Measurements from ENCODE around the gene ARPC4.

The ARPC4 gene

DNA sequence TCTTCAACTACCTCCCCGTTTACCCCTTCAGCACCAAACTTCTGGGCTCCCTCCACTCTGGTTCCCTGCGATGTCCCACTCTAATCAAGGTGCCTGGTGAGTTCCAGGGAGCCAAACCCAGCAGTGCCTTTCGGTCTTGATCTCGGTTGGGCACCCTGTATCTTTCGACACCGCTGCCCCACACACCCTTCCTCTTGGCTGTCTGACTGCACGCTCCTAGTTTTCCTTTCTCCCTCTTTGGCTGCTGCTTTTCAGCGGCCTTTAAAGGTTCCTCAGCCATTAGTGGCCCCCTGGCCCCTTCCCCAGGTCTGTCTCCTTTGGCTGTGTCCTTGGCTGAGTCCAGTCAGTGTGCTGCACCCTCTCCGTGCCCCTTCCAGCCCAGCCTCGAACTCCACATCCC lies 18.0 kb downstream of the ARPC4 start:
- TF ChIP-seq Cebpa-rat (IDR thresholded peaks at IDR 0.05), result no peak
- H3K9me3 ChIP-seq, result no peaks in the 10 kb centered on the region
- H3K4me3 ChIP-seq, result peak overlapping the region; percentile 81; the same call in 1 of the 2 replicates
- H3K4me2 ChIP-seq, result peak overlapping the region; percentile 87
- H3K36me3 ChIP-seq, result peaks cover 43% of the 10 kb centered on the region
- H3K9ac ChIP-seq, result peak overlapping the region; percentile 86
- H3K27ac ChIP-seq, result no peak overlapping the region
- no peaks in the 10 kb centered on the region for H3K27me3 ChIP-seq
- peaks cover 10% of the 10 kb centered on the region; the same call in 1 of the 2 replicates for H4K20me1 ChIP-seq
- peaks cover 31% of the 10 kb centered on the region for H3K4me1 ChIP-seq

DNA sequence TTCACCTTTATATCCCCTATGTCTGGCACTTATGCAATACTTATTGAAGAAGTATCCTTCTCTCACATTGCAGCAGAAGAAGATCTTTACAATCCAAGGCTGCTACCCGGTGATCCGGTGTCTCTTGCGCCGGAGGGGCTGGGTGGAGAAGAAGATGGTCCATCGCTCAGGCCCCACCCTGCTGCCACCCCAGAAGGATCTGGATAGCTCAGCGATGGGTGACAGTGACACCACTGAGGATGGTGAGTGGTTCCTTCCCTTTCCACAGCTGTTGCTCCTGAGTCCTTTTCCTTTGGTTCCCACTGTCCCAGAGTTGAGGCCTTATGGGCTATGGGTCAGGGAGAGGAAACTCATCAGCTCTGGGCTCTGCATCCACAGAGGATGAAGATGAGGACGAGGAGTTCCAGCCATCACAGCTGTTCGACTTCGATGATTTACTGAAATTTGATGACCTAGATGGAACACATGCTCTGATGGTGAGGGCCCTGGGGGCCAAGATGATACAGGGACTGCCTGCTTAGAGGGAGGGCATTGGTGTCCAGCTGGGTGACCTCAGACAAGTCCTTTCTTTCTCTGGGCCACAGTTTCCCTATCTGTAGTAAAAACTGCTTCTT lies 20.1 kb downstream of the ARPC4 start:
- H3K27ac ChIP-seq, result no peak overlapping the region
- H3K27me3 ChIP-seq, result no peaks in the 10 kb centered on the region
- H3K36me3 ChIP-seq, result peaks cover 26% of the 10 kb centered on the region
- no peak overlapping the region for H3K4me2 ChIP-seq
- no peak overlapping the region for H3K9ac ChIP-seq
- no peak for TF ChIP-seq Cebpa-rat (IDR thresholded peaks at IDR 0.05)
- H3K4me1 ChIP-seq, result peaks cover 26% of the 10 kb centered on the region
- no peaks in the 10 kb centered on the region for H4K20me1 ChIP-seq
- no peaks in the 10 kb centered on the region for H3K9me3 ChIP-seq
- no peak overlapping the region for H3K4me3 ChIP-seq

- H3K9ac ChIP-seq, result no peak overlapping the region
- H3K4me2 ChIP-seq, result no peak overlapping the region
- no peak for TF ChIP-seq Cebpa-rat (IDR thresholded peaks at IDR 0.05)
- H4K20me1 ChIP-seq, result no peaks in the 10 kb centered on the region
- H3K4me3 ChIP-seq, result no peak overlapping the region
- peaks cover 26% of the 10 kb centered on the region for H3K36me3 ChIP-seq
- H3K9me3 ChIP-seq, result no peaks in the 10 kb centered on the region
- H3K4me1 ChIP-seq, result peaks cover under 1% of the 10 kb centered on the region; the same call in 1 of the 2 replicates
- H3K27me3 ChIP-seq, result no peaks in the 10 kb centered on the region
- H3K27ac ChIP-seq, result no peak overlapping the region
Observed at GRCh38 chr3:9815986-9816385, 23.1 kb downstream of the ARPC4 start.

- no peak for TF ChIP-seq Cebpa-rat (IDR thresholded peaks at IDR 0.05)
- H3K9ac ChIP-seq, result no peak overlapping the region
- no peaks in the 10 kb centered on the region for H4K20me1 ChIP-seq
- peaks cover 25% of the 10 kb centered on the region for H3K36me3 ChIP-seq
- H3K4me1 ChIP-seq, result no peaks in the 10 kb centered on the region
- H3K9me3 ChIP-seq, result no peaks in the 10 kb centered on the region
- H3K4me2 ChIP-seq, result no peak overlapping the region
- no peak overlapping the region for H3K4me3 ChIP-seq
- no peaks in the 10 kb centered on the region for H3K27me3 ChIP-seq
- no peak overlapping the region for H3K27ac ChIP-seq
Observed at GRCh38 chr3:9817436-9817835, 24.6 kb downstream of the ARPC4 start.

GRCh38 chr3:9818666-9819335 lies 25.9 kb downstream of the ARPC4 start:
- 0 out of 2 replicates have a peak, but pooled peaks cover 11% of the 10 kb centered on the region for H3K36me3 ChIP-seq
- H4K20me1 ChIP-seq, result no peaks in the 10 kb centered on the region
- no peak overlapping the region for H3K27ac ChIP-seq
- H3K27me3 ChIP-seq, result no peaks in the 10 kb centered on the region
- no peak for TF ChIP-seq Cebpa-rat (IDR thresholded peaks at IDR 0.05)
- H3K4me2 ChIP-seq, result no peak overlapping the region
- no peaks in the 10 kb centered on the region for H3K4me1 ChIP-seq
- no peak overlapping the region for H3K4me3 ChIP-seq
- no peaks in the 10 kb centered on the region for H3K9me3 ChIP-seq
- no peak overlapping the region for H3K9ac ChIP-seq

- TF ChIP-seq Cebpa-rat (IDR thresholded peaks at IDR 0.05), result no peak
- Histone ChIP-seq H3K4me3 (no peak overlapping the region), H3K4me1 (no peaks in the 10 kb centered on the region), H3K4me2 (no peak overlapping the region), H3K27ac (no peak overlapping the region), H3K9me3 (no peaks in the 10 kb centered on the region), H3K9ac (no peak overlapping the region), H4K20me1 (no peaks in the 10 kb centered on the region), H3K36me3 (0 out of 2 replicates have a peak, but pooled peaks cover 5% of the 10 kb centered on the region), H3K27me3 (no peaks in the 10 kb centered on the region)
Observed at GRCh38 chr3:9820543-9820942, 27.7 kb downstream of the ARPC4 start.

GRCh38 chr3:9820946-9821345 lies 28.1 kb downstream of the ARPC4 start:
- TF ChIP-seq Cebpa-rat (IDR thresholded peaks at IDR 0.05), result no peak
- Histone ChIP-seq H3K4me2 (no peak overlapping the region), H3K4me1 (no peaks in the 10 kb centered on the region), H3K27ac (no peak overlapping the region), H3K9me3 (no peaks in the 10 kb centered on the region), H3K4me3 (no peak overlapping the region), H3K9ac (no peak overlapping the region), H3K36me3 (0 out of 2 replicates have a peak, but pooled peaks cover 1% of the 10 kb centered on the region), H4K20me1 (no peaks in the 10 kb centered on the region), H3K27me3 (no peaks in the 10 kb centered on the region)

GRCh38 chr3:9825451-9826040 lies 32.7 kb downstream of the ARPC4 start:
- Histone ChIP-seq H4K20me1 (no peaks in the 10 kb centered on the region), H3K4me1 (peaks cover 11% of the 10 kb centered on the region), H3K4me3 (no peak overlapping the region), H3K9ac (no peak overlapping the region), H3K27me3 (no peaks in the 10 kb centered on the region), H3K9me3 (no peaks in the 10 kb centered on the region), H3K4me2 (no peak overlapping the region), H3K27ac (no peak overlapping the region), H3K36me3 (peaks cover 29% of the 10 kb centered on the region)
- no peak for TF ChIP-seq Cebpa-rat (IDR thresholded peaks at IDR 0.05)

- peaks cover 42% of the 10 kb centered on the region for H3K36me3 ChIP-seq
- H3K9me3 ChIP-seq, result no peaks in the 10 kb centered on the region
- H3K27me3 ChIP-seq, result no peaks in the 10 kb centered on the region
- H3K4me3 ChIP-seq, result no peak overlapping the region
- H3K4me2 ChIP-seq, result no peak overlapping the region
- H4K20me1 ChIP-seq, result no peaks in the 10 kb centered on the region
- TF ChIP-seq Cebpa-rat (IDR thresholded peaks at IDR 0.05), result no peak
- H3K27ac ChIP-seq, result no peak overlapping the region
- no peak overlapping the region for H3K9ac ChIP-seq
- peaks cover 11% of the 10 kb centered on the region for H3K4me1 ChIP-seq
Observed at GRCh38 chr3:9826815-9827573, 34.1 kb downstream of the ARPC4 start.
